Stomach (tissue), 4 donors: Measurements from ENCODE around the gene CHCHD3.

ENCODE experiments used
- EP300 ChIP-seq: sonication (generic); formaldehyde crosslinking; IDR thresholded peaks from one replicate; pipeline ENCODE4 v1.6.1; 2017; ENCODE audit warnings: antibody characterized with exemption
- POLR2A ChIP-seq, 4 donors: fragments of 450-650 bp; IDR thresholded peaks; one replicate each; pipeline ENCODE4 v1.6.1; 2016; ENCODE audit warnings: antibody characterized with exemption in 4 of 4, control low read depth in 2 of 4, mild to moderate bottlenecking in 1 of 4, moderate library complexity in 1 of 4
- POLR2AphosphoS5 ChIP-seq, 3 donors: sonication (generic); formaldehyde crosslinking; IDR thresholded peaks; one replicate each; pipeline ENCODE4 v1.6.1; 2016; ENCODE audit warnings: antibody characterized with exemption in 3 of 3
- TF ChIP-seq, protein P1 (sequence below), 7 experiments: fragments of 450-650 bp in 4 of 7; fragments of 200-600 bp in 3 of 7; sonication (generic) in 3 of 7; IDR thresholded peaks; one replicate each; pipeline ENCODE4 v1.5.1; 2016 to 2019; ENCODE audit warnings: antibody characterized with exemption in 7 of 7, control low read depth in 2 of 7, mild to moderate bottlenecking in 1 of 7

DNA sequence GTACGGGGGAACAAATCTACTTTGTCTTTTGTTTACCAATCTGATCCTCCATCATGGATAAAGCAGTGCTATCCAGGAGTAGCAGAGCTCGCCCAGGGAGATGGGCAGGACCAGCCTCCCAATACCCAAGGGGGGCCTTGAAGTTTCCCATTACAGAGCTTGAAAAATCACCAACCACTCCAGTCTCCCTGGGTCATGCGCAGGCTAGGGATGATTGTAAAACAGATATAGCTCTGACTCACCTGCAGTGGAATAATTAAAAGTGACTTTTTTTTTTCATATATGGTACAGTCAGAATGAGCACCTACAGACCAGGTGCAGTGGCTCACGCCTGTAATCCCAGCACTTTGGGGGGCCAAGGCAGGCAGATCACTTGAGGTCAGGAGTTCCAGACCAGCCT, 301.1 kb downstream of the CHCHD3 start:
- no peak for TF ChIP-seq POLR2AphosphoS5 (IDR thresholded peaks at IDR 0.05)
- TF ChIP-seq, protein P1, sequence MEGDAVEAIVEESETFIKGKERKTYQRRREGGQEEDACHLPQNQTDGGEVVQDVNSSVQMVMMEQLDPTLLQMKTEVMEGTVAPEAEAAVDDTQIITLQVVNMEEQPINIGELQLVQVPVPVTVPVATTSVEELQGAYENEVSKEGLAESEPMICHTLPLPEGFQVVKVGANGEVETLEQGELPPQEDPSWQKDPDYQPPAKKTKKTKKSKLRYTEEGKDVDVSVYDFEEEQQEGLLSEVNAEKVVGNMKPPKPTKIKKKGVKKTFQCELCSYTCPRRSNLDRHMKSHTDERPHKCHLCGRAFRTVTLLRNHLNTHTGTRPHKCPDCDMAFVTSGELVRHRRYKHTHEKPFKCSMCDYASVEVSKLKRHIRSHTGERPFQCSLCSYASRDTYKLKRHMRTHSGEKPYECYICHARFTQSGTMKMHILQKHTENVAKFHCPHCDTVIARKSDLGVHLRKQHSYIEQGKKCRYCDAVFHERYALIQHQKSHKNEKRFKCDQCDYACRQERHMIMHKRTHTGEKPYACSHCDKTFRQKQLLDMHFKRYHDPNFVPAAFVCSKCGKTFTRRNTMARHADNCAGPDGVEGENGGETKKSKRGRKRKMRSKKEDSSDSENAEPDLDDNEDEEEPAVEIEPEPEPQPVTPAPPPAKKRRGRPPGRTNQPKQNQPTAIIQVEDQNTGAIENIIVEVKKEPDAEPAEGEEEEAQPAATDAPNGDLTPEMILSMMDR (IDR thresholded peaks at IDR 0.05), result no peak
- no peak for TF ChIP-seq EP300
- no peak for TF ChIP-seq POLR2A (IDR thresholded peaks at IDR 0.05)
